GM12872 (cell line): Measurements from ENCODE around the gene CHST13.

Experiments
- TF ChIP-seq, protein P1 (sequence below): IDR thresholded peaks from 3 replicates; pipeline ENCODE4 v1.5.1; 2011; ENCODE audit warnings: low read depth, mild to moderate bottlenecking, low read length, moderate library complexity; ENCODE audit not compliant: insufficient read depth

CHST13 gene

DNA sequence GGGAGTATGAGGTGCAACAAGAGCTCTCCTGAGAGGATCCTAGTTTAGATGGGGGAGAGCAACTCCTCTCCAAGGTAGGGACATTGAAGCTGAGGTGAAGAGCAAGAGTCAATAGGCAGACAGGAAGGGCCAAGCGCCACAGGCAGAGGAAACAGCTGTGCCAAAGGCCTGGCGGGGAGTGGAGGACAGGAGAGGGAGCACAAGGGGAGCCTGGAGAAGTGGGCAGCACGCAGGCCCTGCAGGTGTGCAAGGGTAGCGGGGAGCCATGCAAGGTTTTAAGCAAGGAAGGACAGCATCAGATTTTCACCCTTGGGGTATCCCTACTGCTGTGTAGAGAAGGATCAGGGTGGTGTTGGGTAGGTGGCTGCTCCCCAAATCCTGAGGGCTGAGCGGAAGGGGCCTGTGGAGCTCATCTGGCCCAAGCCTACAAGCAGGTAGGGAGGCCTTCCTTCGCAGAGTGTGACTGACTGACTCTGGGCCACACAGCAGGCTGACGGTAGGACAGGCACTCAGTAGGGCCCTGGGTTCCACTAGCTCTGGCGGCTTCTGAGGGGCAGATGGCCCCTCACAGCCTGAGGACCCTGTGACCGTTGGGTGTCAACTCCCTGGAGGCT, 13.3 kb downstream of the CHST13 start:
- TF ChIP-seq, protein P1, sequence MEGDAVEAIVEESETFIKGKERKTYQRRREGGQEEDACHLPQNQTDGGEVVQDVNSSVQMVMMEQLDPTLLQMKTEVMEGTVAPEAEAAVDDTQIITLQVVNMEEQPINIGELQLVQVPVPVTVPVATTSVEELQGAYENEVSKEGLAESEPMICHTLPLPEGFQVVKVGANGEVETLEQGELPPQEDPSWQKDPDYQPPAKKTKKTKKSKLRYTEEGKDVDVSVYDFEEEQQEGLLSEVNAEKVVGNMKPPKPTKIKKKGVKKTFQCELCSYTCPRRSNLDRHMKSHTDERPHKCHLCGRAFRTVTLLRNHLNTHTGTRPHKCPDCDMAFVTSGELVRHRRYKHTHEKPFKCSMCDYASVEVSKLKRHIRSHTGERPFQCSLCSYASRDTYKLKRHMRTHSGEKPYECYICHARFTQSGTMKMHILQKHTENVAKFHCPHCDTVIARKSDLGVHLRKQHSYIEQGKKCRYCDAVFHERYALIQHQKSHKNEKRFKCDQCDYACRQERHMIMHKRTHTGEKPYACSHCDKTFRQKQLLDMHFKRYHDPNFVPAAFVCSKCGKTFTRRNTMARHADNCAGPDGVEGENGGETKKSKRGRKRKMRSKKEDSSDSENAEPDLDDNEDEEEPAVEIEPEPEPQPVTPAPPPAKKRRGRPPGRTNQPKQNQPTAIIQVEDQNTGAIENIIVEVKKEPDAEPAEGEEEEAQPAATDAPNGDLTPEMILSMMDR: no peak

DNA sequence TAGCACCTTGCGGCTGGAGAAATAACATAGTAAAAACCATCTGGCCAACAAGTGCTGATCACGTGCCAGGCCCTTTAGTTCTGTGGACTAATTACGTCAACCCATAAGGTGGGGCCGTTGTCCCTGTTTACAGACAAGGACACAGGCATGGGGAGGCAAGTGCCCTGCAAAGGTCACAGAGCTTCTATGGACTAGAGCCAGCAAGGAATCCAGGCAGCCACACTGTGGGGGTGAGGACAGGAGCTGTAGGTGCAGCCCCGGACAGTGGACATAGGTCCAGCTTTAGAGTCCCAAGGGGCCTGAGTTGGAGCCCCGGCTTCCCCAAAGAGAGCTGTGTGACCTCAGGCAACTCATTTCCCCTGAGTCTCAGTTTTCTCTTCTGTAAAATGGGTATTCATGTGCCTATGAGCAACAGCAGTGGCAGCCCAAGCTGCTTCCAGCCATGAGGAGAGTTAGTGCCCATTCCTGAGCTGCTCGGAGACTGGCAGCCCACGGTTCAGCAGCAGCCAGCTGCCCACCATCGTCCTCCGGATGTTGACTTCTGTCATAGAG, 13.9 kb downstream of the CHST13 start:
- TF ChIP-seq, protein P1: no peak

DNA sequence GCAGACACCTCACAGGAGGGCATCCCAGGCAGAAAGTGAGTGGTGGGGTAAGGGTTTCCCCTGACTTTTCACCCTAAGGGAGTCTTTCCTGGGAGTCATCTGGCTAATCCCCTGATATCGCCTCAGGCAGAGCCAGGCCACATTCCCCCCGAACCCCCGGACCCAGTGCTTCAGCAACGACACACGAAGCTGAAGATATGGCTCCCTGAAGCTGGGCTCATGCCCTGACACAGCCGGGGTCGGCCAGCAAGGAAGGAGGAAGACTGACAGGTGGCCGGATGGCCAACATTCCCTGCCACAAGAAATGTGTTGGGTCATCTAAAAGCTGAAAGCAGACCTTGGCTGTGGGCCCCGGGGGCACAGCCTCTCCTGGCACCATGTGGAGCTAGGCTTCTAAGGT, 14.4 kb downstream of the CHST13 start:
- TF ChIP-seq, protein P1: no peak

DNA sequence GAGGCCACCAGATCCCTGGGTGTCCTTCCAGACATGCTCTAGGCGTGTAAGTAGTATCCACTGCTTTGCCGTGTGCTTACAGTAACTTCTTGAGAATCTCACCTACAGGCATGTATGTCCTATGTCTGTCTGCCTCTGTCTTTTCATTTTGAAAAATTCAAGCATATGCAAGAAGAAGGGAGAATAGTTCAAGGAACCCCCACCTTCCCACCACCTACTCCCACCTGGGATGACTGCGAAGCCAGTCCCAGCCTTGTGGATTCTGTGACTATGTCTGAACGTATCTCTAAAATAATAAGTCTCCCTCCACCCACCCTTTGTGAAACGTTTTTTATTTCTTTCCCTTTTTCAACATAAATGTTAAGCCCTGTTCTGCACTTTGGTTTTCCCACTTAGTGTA, 15.0 kb downstream of the CHST13 start:
- TF ChIP-seq, protein P1: no peak

DNA sequence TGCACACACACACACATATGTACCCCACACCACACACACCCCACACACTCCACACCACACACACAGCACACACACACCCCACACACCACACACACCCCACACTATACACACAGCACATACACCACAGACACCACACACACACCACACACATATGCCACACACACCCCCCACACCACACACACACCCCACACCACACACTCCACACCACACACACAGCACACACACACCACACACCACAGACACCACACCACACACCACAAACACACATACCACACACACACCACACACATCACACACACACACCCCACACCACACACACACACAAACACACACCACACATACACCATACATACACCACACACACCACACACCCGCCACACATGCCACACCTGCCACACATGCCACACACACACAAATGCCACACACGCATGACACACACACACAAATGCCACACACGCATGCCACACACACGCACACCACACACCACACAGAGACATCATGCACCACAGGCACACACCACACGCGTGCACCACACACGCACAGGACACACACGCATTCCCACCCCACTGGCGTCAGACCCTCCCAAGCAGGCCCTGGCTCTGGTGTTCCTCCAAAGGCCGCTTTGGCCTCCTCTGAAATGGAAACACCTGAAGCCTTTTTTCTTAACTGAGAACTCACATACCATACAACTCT, 15.7 kb downstream of the CHST13 start:
- TF ChIP-seq, protein P1: no peak

DNA sequence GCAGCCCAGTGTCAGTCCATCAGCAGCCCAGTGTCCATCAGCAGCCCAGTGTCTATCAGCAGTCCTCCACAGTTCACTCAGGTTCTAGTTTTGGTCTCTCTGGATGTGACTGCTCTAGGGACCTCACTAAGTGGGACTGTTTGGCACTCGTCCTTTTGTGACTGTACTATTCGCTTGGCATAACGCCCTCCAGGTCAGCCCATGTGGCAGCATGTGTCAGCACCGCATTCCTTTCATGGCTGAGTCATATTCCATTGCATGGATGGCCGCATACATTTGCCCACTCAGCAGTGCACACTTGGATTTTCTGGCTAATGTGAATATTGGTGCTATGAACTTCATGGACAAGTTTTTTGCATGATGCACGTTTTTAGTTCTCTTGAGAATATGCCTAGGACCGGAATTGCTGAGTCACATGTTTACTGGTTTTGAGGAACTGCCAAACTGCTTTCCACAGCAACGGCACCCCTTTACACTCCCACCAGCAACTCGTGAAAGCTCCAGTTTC, 16.4 kb downstream of the CHST13 start:
- TF ChIP-seq, protein P1: no peak

DNA sequence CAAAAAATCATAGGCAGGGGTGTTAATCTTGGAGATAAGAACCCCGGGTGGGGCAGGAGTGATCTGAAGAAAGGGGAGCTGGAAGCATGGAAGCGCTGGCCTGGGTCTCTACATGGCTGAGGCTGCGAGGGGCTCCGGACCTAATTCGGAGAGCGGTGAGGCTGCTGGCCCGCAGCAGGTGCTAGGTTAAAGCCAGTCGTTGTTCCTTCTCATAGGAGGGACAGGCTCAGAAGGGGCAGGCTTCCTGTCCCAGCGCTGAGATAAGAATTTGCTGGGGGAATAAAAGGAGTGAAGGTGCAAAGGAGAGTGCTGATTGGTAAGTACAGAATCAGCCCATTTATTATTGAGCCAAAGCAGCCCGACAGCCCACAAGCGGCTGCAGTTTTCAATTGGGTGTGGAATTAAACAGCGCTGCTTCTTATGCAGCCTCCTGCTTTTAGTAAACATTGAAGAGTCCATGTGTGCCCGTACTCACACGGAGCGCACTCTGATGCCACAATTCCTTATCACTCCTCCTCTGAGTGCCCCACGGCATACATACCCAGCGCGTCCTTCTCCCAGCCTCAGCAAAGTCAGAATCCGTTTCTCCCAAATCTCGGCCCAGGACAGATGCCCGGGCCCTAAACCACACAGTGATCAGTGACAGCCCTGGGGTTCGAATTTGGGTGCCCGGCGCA, 17.1 kb downstream of the CHST13 start:
- TF ChIP-seq, protein P1: no peak
